Keratinocyte (primary cell): Measurements from ENCODE around the gene CDAN1. TPM values are rescaled to one million over a fixed set of nuclear protein-coding genes. Genes with fewer than 3 reads are reported as not detected.

Source experiments
- DNase-seq: peaks from one replicate; pipeline ENCODE4 v3.0.0-alpha.2; 2011; ENCODE audit warnings: low read depth, missing footprints, low spot score
- FAIRE-seq: peaks from 2 replicates; lab custom pipeline; 2011; peaks lifted over from hg19 to GRCh38; lab: Jason Lieb, UNC
- H2AFZ ChIP-seq: 2 replicates; pipeline ENCODE4 v1.6.0; 2012; ENCODE audit warnings: low read length, control low read depth, inconsistent platforms; ENCODE audit not compliant: control insufficient read depth
- H3K27ac ChIP-seq: 2 replicates; pipeline ENCODE4 v1.5.1; 2011; ENCODE audit warnings: low read length; ENCODE audit not compliant: control insufficient read depth, insufficient read depth
- H3K27me3 ChIP-seq: 3 replicates; pipeline ENCODE4 v1.6.0; 2011; ENCODE audit warnings: low read length; ENCODE audit not compliant: control insufficient read depth, insufficient read depth; ENCODE audit errors: extremely low read depth
- H3K36me3 ChIP-seq, 2 experiments: 2 replicates in 1 of 2; 3 replicates in 1 of 2; pipeline ENCODE4 v1.5.1; 2011; ENCODE audit warnings: low read length in 2 of 2, mild to moderate bottlenecking in 1 of 2; ENCODE audit not compliant: control insufficient read depth in 2 of 2, insufficient read depth in 2 of 2; ENCODE audit errors: extremely low read depth in 1 of 2
- H3K4me1 ChIP-seq: 3 replicates; pipeline ENCODE4 v1.5.1; 2011; ENCODE audit warnings: low read length; ENCODE audit not compliant: control insufficient read depth, insufficient read depth; ENCODE audit errors: extremely low read depth
- H3K4me2 ChIP-seq: 3 replicates; pipeline ENCODE4 v1.6.0; 2011; ENCODE audit warnings: low read depth, low read length; ENCODE audit not compliant: control insufficient read depth, insufficient read depth; ENCODE audit errors: extremely low read depth
- H3K4me3 ChIP-seq, 3 experiments: fragments of 200-600 bp in 1 of 3; sonication (generic) in 1 of 3; 2 replicates in 2 of 3; 3 replicates in 1 of 3; pipeline ENCODE4 v1.5.1; 2011 to 2016; ENCODE audit warnings: low read length in 3 of 3, mild to moderate bottlenecking in 3 of 3, control low read depth in 2 of 3, inconsistent platforms in 1 of 3, low read depth in 1 of 3, mixed read lengths in 1 of 3, mixed run types in 1 of 3, moderate library complexity in 1 of 3; ENCODE audit not compliant: control insufficient read depth in 2 of 3, insufficient read depth in 2 of 3; ENCODE audit errors: extremely low read depth in 1 of 3
- H3K79me2 ChIP-seq: 2 replicates; pipeline ENCODE4 v1.6.0; 2012; ENCODE audit warnings: low read length; ENCODE audit not compliant: control insufficient read depth, insufficient read depth
- H3K9ac ChIP-seq: 3 replicates; pipeline ENCODE4 v1.6.0; 2011; ENCODE audit warnings: low read length; ENCODE audit not compliant: control insufficient read depth, insufficient read depth; ENCODE audit errors: extremely low read depth
- H3K9me1 ChIP-seq: 3 replicates; pipeline ENCODE4 v1.6.0; 2011; ENCODE audit warnings: low read length; ENCODE audit not compliant: control insufficient read depth, insufficient read depth; ENCODE audit errors: extremely low read depth
- H3K9me3 ChIP-seq: 2 replicates; pipeline ENCODE4 v1.5.1; 2012; ENCODE audit warnings: low read depth, low read length; ENCODE audit not compliant: control insufficient read depth
- H4K20me1 ChIP-seq: 3 replicates; pipeline ENCODE4 v1.6.0; 2011; ENCODE audit warnings: low read length; ENCODE audit not compliant: control insufficient read depth, insufficient read depth; ENCODE audit errors: extremely low read depth
- CTCF ChIP-seq, 3 experiments: IDR thresholded peaks in 1 of 3; conservative IDR thresholded peaks in 1 of 3; optimal IDR thresholded peaks in 1 of 3; 2 replicates in 2 of 3; 3 replicates in 1 of 3; pipeline versions ENCODE3 to v1.5.1; 2011; ENCODE audit warnings: low read length in 3 of 3, mild to moderate bottlenecking in 3 of 3, moderate library complexity in 2 of 3, control low read depth in 1 of 3, inconsistent platforms in 1 of 3; ENCODE audit not compliant: insufficient read depth in 2 of 3; ENCODE audit errors: extremely low read depth in 1 of 3
- EZH2 ChIP-seq: IDR thresholded peaks from one replicate; pipeline ENCODE4 v1.6.1; 2012; ENCODE audit warnings: inconsistent platforms, mild to moderate bottlenecking, low read length, moderate library complexity
- dilution Hi-C: fragments of 300-500 bp; cut with MboI; formaldehyde crosslinking; loops from one replicate; pipeline ENCODE4 v1.7.0; 2020; ENCODE audit warnings: low sequenced_read_pairs; ENCODE audit not compliant: extremely low pct_ligation_motif_present
- polyA plus RNA-seq, 5 experiments: library from polyadenylated mRNA; depleted of rRNA in 3 of 5; stranded (reverse) in 3 of 5; stranded (forward) in 1 of 5; unstranded in 1 of 5; fragments of >200 nt; gene quantifications; 1 replicate in 1 of 5; 2 replicates in 3 of 5; 3 replicates in 1 of 5; pipeline versions ENCODE4 v1.2.1 to v1.2.3, GENCODE V29; 2011 to 2012; ENCODE audit warnings: missing spikeins in 2 of 5, low read depth in 1 of 5, low replicate concordance in 1 of 5

The CDAN1 gene
- polyA plus RNA-seq, 1 donor (not counting 4 experiments of a cell fraction or from before 2014, with no cell fraction given): 3.8 TPM

- Histone ChIP-seq H2AFZ (no peak overlapping the region), H3K9me1 (no peaks in the 10 kb centered on the region), H4K20me1 (no peaks in the 10 kb centered on the region), H3K9ac (no peak overlapping the region), H3K4me2 (no peak overlapping the region), H3K79me2 (no peaks in the 10 kb centered on the region), H3K27me3 (no peaks in the 10 kb centered on the region), H3K4me1 (peaks cover 5% of the 10 kb centered on the region), H3K4me3 (no peak overlapping the region), H3K27ac (peak overlapping the region; percentile 45), H3K36me3 (peaks cover 12 to 17% of the 10 kb centered on the region in 2 experiments), H3K9me3 (no peaks in the 10 kb centered on the region)
- peak; percentile 5 for FAIRE-seq
- dilution Hi-C loops: no loop called here
- DNase-seq: peak; percentile 62
- TF ChIP-seq EZH2: no peak
- TF ChIP-seq CTCF (optimal IDR thresholded peaks at IDR 0.05 in 1 of 3, IDR thresholded peaks at IDR 0.05 in 1 of 3, conservative IDR thresholded peaks at IDR 0.05 in 1 of 3; ENCODE audit: extremely low read depth in 1 of 3, insufficient read depth in 2 of 3, low read length in 3 of 3): no peak
Measured at GRCh38 chr15:42721016-42721415, 15.9 kb downstream of the CDAN1 start.

- Histone ChIP-seq H3K27me3 (no peaks in the 10 kb centered on the region), H3K79me2 (no peaks in the 10 kb centered on the region), H3K9ac (no peak overlapping the region), H4K20me1 (no peaks in the 10 kb centered on the region), H3K9me3 (no peaks in the 10 kb centered on the region), H3K4me3 (no peak overlapping the region), H3K4me1 (peaks cover 5% of the 10 kb centered on the region), H2AFZ (no peak overlapping the region), H3K9me1 (no peaks in the 10 kb centered on the region), H3K36me3 (peaks cover 11 to 12% of the 10 kb centered on the region in 2 experiments), H3K27ac (peak overlapping the region; percentile 37), H3K4me2 (no peak overlapping the region)
- dilution Hi-C loops: no loop called here
- TF ChIP-seq EZH2 (no peak), CTCF (optimal IDR thresholded peaks at IDR 0.05 in 1 of 3, IDR thresholded peaks at IDR 0.05 in 1 of 3, conservative IDR thresholded peaks at IDR 0.05 in 1 of 3; ENCODE audit: extremely low read depth in 1 of 3, insufficient read depth in 2 of 3, low read length in 3 of 3) (no peak)
- no peak for DNase-seq
- FAIRE-seq: no peak
Measured at GRCh38 chr15:42720071-42720470, 16.9 kb downstream of the CDAN1 start.
